ENCODE measurements around the gene LTBP1.

LTBP1 gene

DNA sequence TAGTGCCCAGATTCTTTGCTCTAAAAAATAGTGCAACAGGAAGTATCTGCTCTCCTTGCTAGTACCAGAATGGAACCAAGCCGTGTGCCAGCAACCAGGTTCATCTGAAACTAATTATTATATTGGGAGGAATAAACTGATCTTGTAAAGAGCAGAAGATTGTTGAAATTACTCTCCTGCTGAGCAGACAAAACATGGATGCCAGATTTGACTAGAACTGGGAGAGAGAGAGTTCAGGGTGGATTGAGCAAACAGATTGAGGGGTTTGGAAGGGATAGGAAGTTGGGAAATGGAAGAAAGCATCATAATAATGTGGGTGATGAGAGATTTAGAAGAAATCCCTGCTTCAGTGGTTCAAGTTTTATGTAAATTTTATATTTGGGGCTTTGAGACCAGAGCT, 369.6 kb downstream of the LTBP1 start:
- Histone ChIP-seq H3K9me3 (ENCODE audit: low read length) (no peaks in the 10 kb centered on the region), H3K4me3 (ENCODE audit: low read depth in 1 of 2, low read length in 2 of 2) (no peak overlapping the region), H3K36me3 (ENCODE audit: insufficient read depth, low read length) (no peaks in the 10 kb centered on the region), H3K27ac (ENCODE audit: low read depth, low read length) (no peak overlapping the region), H3K9ac (ENCODE audit: low read length) (no peak overlapping the region), H3K4me1 (ENCODE audit: insufficient read depth, low read length) (peaks cover 5% of the 10 kb centered on the region), H3K27me3 (ENCODE audit: control insufficient read depth in 1 of 2, insufficient read depth in 2 of 2, low read length in 2 of 2) (no peaks in the 10 kb centered on the region)

DNA sequence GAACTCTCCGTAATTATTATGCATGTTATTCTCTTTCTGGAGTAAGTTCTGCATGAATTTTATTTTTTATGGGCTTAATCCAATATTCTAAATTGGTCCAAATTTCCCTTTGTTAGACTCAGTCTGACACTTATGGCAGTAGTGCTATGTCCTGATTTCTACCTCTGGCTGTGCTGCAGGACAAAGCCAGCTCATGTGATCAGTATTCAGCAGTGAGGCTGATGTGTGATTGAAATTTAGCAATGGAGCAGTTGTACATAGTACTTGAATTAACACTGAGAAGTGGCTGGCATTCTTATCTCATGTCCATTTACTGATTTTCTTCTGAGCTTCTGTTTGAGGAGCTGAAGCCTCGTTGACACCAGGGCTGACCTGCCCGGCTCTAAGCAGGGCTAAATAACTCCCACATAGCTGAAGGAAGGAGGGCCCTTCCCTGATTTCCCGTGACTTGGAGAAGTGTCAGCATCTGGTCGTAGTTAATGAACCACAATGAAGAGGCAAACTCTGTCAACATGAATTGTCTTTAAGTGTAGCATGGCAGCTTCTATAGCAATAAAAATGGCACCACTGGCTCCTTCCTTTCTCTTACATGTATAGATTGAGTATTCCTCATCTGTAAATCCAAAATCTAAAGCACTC, 370.7 kb downstream of the LTBP1 start:
- H3K27ac ChIP-seq (ENCODE audit: low read depth, low read length): no peak overlapping the region
- H3K9ac ChIP-seq (ENCODE audit: low read length): no peak overlapping the region
- H3K36me3 ChIP-seq (ENCODE audit: insufficient read depth, low read length): no peaks in the 10 kb centered on the region
- H3K4me1 ChIP-seq (ENCODE audit: insufficient read depth, low read length): peaks cover 17% of the 10 kb centered on the region
- H3K4me3 ChIP-seq (ENCODE audit: low read depth in 1 of 2, low read length in 2 of 2): no peak overlapping the region
- no peaks in the 10 kb centered on the region for H3K9me3 ChIP-seq (ENCODE audit: low read length)
- H3K27me3 ChIP-seq (ENCODE audit: control insufficient read depth in 1 of 2, insufficient read depth in 2 of 2, low read length in 2 of 2): no peaks in the 10 kb centered on the region

DNA sequence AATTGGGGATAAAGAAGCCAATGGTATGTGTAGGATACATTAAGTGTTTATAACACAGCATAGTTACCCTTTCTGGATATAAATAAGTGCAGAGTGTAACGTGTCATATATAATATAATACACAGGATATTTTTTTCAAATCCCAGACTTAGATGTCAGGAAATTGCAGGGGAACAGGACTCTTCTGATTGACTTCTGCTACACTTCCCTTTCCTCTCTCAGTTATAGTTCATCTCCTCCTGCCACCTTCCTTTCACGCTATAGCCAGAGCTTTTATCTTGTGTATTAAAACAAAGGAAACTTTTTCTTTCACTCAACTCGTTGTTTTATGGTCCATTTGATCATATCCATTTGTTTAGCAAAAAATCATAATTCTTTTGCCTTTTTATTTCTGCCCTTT, 371.7 kb downstream of the LTBP1 start:
- no peak overlapping the region for H3K27ac ChIP-seq (ENCODE audit: low read depth, low read length)
- H3K36me3 ChIP-seq (ENCODE audit: insufficient read depth, low read length): no peaks in the 10 kb centered on the region
- H3K4me3 ChIP-seq (ENCODE audit: low read depth in 1 of 2, low read length in 2 of 2): no peak overlapping the region
- peaks cover 23% of the 10 kb centered on the region for H3K4me1 ChIP-seq (ENCODE audit: insufficient read depth, low read length)
- H3K9me3 ChIP-seq (ENCODE audit: low read length): no peaks in the 10 kb centered on the region
- no peaks in the 10 kb centered on the region for H3K27me3 ChIP-seq (ENCODE audit: control insufficient read depth in 1 of 2, insufficient read depth in 2 of 2, low read length in 2 of 2)
- H3K9ac ChIP-seq (ENCODE audit: low read length): no peak overlapping the region

DNA sequence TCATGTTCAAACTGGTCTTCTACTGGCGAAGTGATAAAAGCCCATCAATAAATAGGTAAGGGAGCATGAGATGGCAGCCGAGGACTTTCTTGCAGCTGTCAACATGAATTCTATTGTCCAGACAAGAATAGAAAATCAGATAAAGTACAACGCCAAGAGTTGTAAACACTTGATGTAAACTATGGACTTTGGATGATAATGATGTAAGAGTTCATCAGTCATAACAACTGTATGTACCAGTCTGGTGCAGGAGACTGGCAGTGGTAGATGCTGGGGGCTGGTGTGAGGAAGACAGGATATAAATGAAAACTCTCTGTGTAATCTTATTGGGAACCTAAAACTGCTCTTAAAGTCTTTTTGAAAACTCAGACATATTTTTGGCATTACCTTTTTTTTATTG, 373.8 kb downstream of the LTBP1 start:
- H3K27ac ChIP-seq (ENCODE audit: low read depth, low read length): no peak overlapping the region
- H3K9me3 ChIP-seq (ENCODE audit: low read length): no peaks in the 10 kb centered on the region
- no peaks in the 10 kb centered on the region for H3K27me3 ChIP-seq (ENCODE audit: control insufficient read depth in 1 of 2, insufficient read depth in 2 of 2, low read length in 2 of 2)
- no peaks in the 10 kb centered on the region for H3K36me3 ChIP-seq (ENCODE audit: insufficient read depth, low read length)
- no peak overlapping the region for H3K9ac ChIP-seq (ENCODE audit: low read length)
- H3K4me1 ChIP-seq (ENCODE audit: insufficient read depth, low read length): peaks cover 23% of the 10 kb centered on the region
- no peak overlapping the region for H3K4me3 ChIP-seq (ENCODE audit: low read depth in 1 of 2, low read length in 2 of 2)

GRCh38 chr2:33321236-33321771, 374.6 kb downstream of the LTBP1 start:
- Histone ChIP-seq H3K27ac (ENCODE audit: low read depth, low read length) (no peak overlapping the region), H3K4me1 (ENCODE audit: insufficient read depth, low read length) (peaks cover 23% of the 10 kb centered on the region), H3K4me3 (ENCODE audit: low read depth in 1 of 2, low read length in 2 of 2) (no peak overlapping the region), H3K9me3 (ENCODE audit: low read length) (no peaks in the 10 kb centered on the region), H3K9ac (ENCODE audit: low read length) (no peak overlapping the region), H3K36me3 (ENCODE audit: insufficient read depth, low read length) (no peaks in the 10 kb centered on the region), H3K27me3 (ENCODE audit: control insufficient read depth in 1 of 2, insufficient read depth in 2 of 2, low read length in 2 of 2) (no peaks in the 10 kb centered on the region)

GRCh38 chr2:33321876-33322483, 375.2 kb downstream of the LTBP1 start:
- H3K9ac ChIP-seq (ENCODE audit: low read length): no peak overlapping the region
- H3K4me3 ChIP-seq (ENCODE audit: low read depth in 1 of 2, low read length in 2 of 2): no peak overlapping the region
- H3K4me1 ChIP-seq (ENCODE audit: insufficient read depth, low read length): peaks cover 23% of the 10 kb centered on the region
- H3K36me3 ChIP-seq (ENCODE audit: insufficient read depth, low read length): no peaks in the 10 kb centered on the region
- no peaks in the 10 kb centered on the region for H3K27me3 ChIP-seq (ENCODE audit: control insufficient read depth in 1 of 2, insufficient read depth in 2 of 2, low read length in 2 of 2)
- no peaks in the 10 kb centered on the region for H3K9me3 ChIP-seq (ENCODE audit: low read length)
- H3K27ac ChIP-seq (ENCODE audit: low read depth, low read length): no peak overlapping the region

- no peak overlapping the region for H3K4me3 ChIP-seq (ENCODE audit: low read depth in 1 of 2, low read length in 2 of 2)
- H3K4me1 ChIP-seq (ENCODE audit: insufficient read depth, low read length): peaks cover 23% of the 10 kb centered on the region
- no peak overlapping the region for H3K27ac ChIP-seq (ENCODE audit: low read depth, low read length)
- H3K27me3 ChIP-seq (ENCODE audit: control insufficient read depth in 1 of 2, insufficient read depth in 2 of 2, low read length in 2 of 2): no peaks in the 10 kb centered on the region
- no peak overlapping the region for H3K9ac ChIP-seq (ENCODE audit: low read length)
- H3K9me3 ChIP-seq (ENCODE audit: low read length): no peaks in the 10 kb centered on the region
- H3K36me3 ChIP-seq (ENCODE audit: insufficient read depth, low read length): no peaks in the 10 kb centered on the region
Observed at GRCh38 chr2:33322612-33323011, 375.9 kb downstream of the LTBP1 start.

GRCh38 chr2:33323957-33324356, 377.2 kb downstream of the LTBP1 start:
- Histone ChIP-seq H3K4me1 (ENCODE audit: insufficient read depth, low read length) (peaks cover 23% of the 10 kb centered on the region), H3K27me3 (ENCODE audit: control insufficient read depth in 1 of 2, insufficient read depth in 2 of 2, low read length in 2 of 2) (no peaks in the 10 kb centered on the region), H3K36me3 (ENCODE audit: insufficient read depth, low read length) (no peaks in the 10 kb centered on the region), H3K27ac (ENCODE audit: low read depth, low read length) (no peak overlapping the region), H3K9me3 (ENCODE audit: low read length) (no peaks in the 10 kb centered on the region), H3K4me3 (ENCODE audit: low read depth in 1 of 2, low read length in 2 of 2) (no peak overlapping the region), H3K9ac (ENCODE audit: low read length) (no peak overlapping the region)

DNA sequence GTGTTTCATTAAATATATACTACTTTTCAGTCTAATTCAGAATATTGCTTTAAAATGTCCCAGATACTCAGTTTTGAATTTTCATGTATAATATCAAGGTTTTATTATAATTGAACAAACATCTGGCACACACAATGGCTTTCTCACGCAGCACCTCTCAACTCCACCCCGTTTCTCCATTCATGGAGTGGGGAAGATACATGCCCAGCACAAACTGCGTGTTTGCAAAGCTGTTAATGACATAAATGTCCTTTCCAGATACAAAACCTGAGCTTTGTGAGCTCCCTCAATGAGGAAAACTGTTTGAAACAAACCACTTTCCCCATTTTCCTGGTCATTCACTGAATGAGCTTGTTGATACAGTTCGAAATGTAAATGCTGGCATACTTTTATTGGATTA, 379.3 kb downstream of the LTBP1 start:
- Histone ChIP-seq H3K9me3 (ENCODE audit: low read length) (no peaks in the 10 kb centered on the region), H3K36me3 (ENCODE audit: insufficient read depth, low read length) (no peaks in the 10 kb centered on the region), H3K27me3 (ENCODE audit: control insufficient read depth in 1 of 2, insufficient read depth in 2 of 2, low read length in 2 of 2) (no peaks in the 10 kb centered on the region), H3K27ac (ENCODE audit: low read depth, low read length) (no peak overlapping the region), H3K4me1 (ENCODE audit: insufficient read depth, low read length) (peaks cover 20% of the 10 kb centered on the region), H3K4me3 (ENCODE audit: low read depth in 1 of 2, low read length in 2 of 2) (no peak overlapping the region), H3K9ac (ENCODE audit: low read length) (no peak overlapping the region)

DNA sequence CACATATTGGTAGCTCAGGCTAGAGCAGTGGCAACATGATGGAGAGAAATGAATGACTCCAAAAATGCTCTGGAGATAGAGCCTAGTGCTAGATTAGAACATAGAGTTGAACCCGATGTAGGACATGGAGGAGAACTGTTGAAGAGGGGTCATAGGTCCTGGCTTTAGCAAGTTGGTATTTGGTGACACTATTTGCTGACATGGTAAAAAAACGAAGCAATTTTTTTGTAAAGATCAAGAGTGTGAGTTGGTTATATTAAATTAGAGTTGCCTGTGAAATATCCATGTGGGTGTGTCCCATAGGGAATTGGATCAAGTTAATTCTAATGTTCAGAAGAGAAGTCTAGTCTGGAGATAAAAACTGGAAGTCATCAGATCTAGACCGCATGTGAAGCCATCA, 386.7 kb downstream of the LTBP1 start:
- H3K4me3 ChIP-seq (ENCODE audit: low read depth in 1 of 2, low read length in 2 of 2): no peak overlapping the region

DNA sequence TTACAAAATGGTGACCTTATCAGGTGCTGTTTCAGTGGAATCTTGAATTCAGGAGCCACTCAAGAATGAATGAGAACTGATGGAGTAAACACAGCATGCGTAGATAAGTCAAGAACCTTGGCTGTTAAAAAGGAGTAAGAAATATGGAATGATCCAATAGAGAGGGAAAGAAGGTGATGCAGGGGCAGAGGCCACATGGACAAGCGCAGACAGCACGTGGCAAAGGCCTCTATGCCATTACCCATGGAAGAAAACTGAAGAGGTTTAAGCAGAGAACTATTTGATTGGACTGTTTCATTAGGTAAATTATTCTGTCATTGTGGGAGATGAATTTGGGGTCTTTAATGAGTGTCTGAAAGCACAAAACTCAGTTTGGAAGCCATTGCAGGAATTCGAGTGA, 387.3 kb downstream of the LTBP1 start:
- no peaks in the 10 kb centered on the region for H3K27me3 ChIP-seq (ENCODE audit: control insufficient read depth in 1 of 2, insufficient read depth in 2 of 2, low read length in 2 of 2)
- no peak overlapping the region for H3K4me3 ChIP-seq (ENCODE audit: low read depth in 1 of 2, low read length in 2 of 2)
- no peak overlapping the region for H3K27ac ChIP-seq (ENCODE audit: low read depth, low read length)
- H3K4me1 ChIP-seq (ENCODE audit: insufficient read depth, low read length): no peaks in the 10 kb centered on the region
- H3K36me3 ChIP-seq (ENCODE audit: insufficient read depth, low read length): no peaks in the 10 kb centered on the region
- H3K9ac ChIP-seq (ENCODE audit: low read length): no peak overlapping the region
- H3K9me3 ChIP-seq (ENCODE audit: low read length): no peaks in the 10 kb centered on the region

More for the DNA sequence above, 386.7 kb downstream of the LTBP1 start:
- Histone ChIP-seq H3K27me3 (ENCODE audit: control insufficient read depth in 1 of 2, insufficient read depth in 2 of 2, low read length in 2 of 2) (no peaks in the 10 kb centered on the region), H3K4me1 (ENCODE audit: insufficient read depth, low read length) (no peaks in the 10 kb centered on the region), H3K9me3 (ENCODE audit: low read length) (no peaks in the 10 kb centered on the region), H3K27ac (ENCODE audit: low read depth, low read length) (no peak overlapping the region), H3K9ac (ENCODE audit: low read length) (no peak overlapping the region), H3K36me3 (ENCODE audit: insufficient read depth, low read length) (no peaks in the 10 kb centered on the region)

- no peaks in the 10 kb centered on the region for H3K36me3 ChIP-seq (ENCODE audit: insufficient read depth, low read length)
- no peaks in the 10 kb centered on the region for H3K4me1 ChIP-seq (ENCODE audit: insufficient read depth, low read length)
- H3K4me3 ChIP-seq (ENCODE audit: low read depth in 1 of 2, low read length in 2 of 2): no peak overlapping the region
- no peaks in the 10 kb centered on the region for H3K9me3 ChIP-seq (ENCODE audit: low read length)
- H3K27me3 ChIP-seq (ENCODE audit: control insufficient read depth in 1 of 2, insufficient read depth in 2 of 2, low read length in 2 of 2): no peaks in the 10 kb centered on the region
- H3K27ac ChIP-seq (ENCODE audit: low read depth, low read length): no peak overlapping the region
- no peak overlapping the region for H3K9ac ChIP-seq (ENCODE audit: low read length)
Observed at GRCh38 chr2:33335516-33335915, 388.8 kb downstream of the LTBP1 start.

Measured in muscle layer of colon (tissue), 2 donors.